Ascending aorta (tissue), 2 donors: ENCODE measurements around the gene CYB5R4. TPM values are rescaled to one million over a fixed set of nuclear protein-coding genes. Genes with fewer than 3 reads are reported as not detected.

Experiments used
- DNase-seq, 2 donors: peaks; one replicate each; pipeline ENCODE4 v3.0.0-alpha.2; 2019; ENCODE audit warnings: low spot score in 2 of 2
- H3K27ac ChIP-seq, 2 donors: fragments of 200-600 bp; sonication (generic); one replicate each; pipeline ENCODE4 v1.5.1; 2016 to 2017; ENCODE audit warnings: mild to moderate bottlenecking in 1 of 2
- H3K27me3 ChIP-seq: fragments of 200-600 bp; sonication (generic); one replicate; pipeline ENCODE4 v1.5.1; 2017
- H3K36me3 ChIP-seq, 2 donors: fragments of 200-600 bp; sonication (generic); one replicate each; pipeline ENCODE4 v1.5.1; 2016
- H3K4me1 ChIP-seq, 2 donors: fragments of 200-600 bp; sonication (generic); one replicate each; pipeline ENCODE4 v1.5.1; 2016 to 2017; ENCODE audit warnings: mild to moderate bottlenecking in 1 of 2
- H3K4me3 ChIP-seq, 2 donors: fragments of 200-600 bp; sonication (generic); one replicate each; pipeline ENCODE4 v1.5.1; 2016 to 2017; ENCODE audit warnings: mild to moderate bottlenecking in 1 of 2
- H3K9me3 ChIP-seq, 2 donors: fragments of 200-600 bp; sonication (generic); one replicate each; pipeline ENCODE4 v1.5.1; 2016
- CTCF ChIP-seq, 3 experiments: fragments of 200-600 bp in 2 of 3; fragments of 450-650 bp in 1 of 3; sonication (generic) in 2 of 3; IDR thresholded peaks; one replicate each; pipeline ENCODE4 v1.5.1; 2016 to 2019; ENCODE audit warnings: antibody characterized with exemption in 3 of 3, mild to moderate bottlenecking in 1 of 3, moderate library complexity in 1 of 3
- intact Hi-C: fragments of 100-400 bp; cut with DNase I; formaldehyde crosslinking; loops from one replicate; pipeline ENCODE4 v1.15.1; 2023
- total RNA-seq: library from RNA; depleted of rRNA; stranded (reverse); fragments of >200 nt; gene quantifications from one replicate; pipeline ENCODE4 v1.1.0, GENCODE V29; 2016

CYB5R4 gene
- total RNA-seq, 1 donor from 2014 or later, result 0.53 TPM

GRCh38 chr6:83976871-83977270, 117.4 kb downstream of the CYB5R4 start:
- peaks cover 0 to 25% of the 10 kb centered on the region in 2 donors for H3K4me1 ChIP-seq
- intact Hi-C loops, result no loop called here
- peaks cover 0 to 6% of the 10 kb centered on the region in 2 donors for H3K9me3 ChIP-seq
- no peaks in the 10 kb centered on the region for H3K36me3 ChIP-seq
- no peak overlapping the region for H3K4me3 ChIP-seq
- no peak for DNase-seq
- no peaks in the 10 kb centered on the region for H3K27me3 ChIP-seq
- H3K27ac ChIP-seq, result peak overlapping the region; percentile 72 to 88
- no peak for TF ChIP-seq CTCF (IDR thresholded peaks at IDR 0.05)

GRCh38 chr6:83978324-83978734, 118.8 kb downstream of the CYB5R4 start:
- peak overlapping the region; percentile 72 to 88 for H3K27ac ChIP-seq
- no peak for DNase-seq
- H3K4me3 ChIP-seq, result peak overlapping the region in 1 of 2 donors; percentile 7
- peaks cover 0 to 6% of the 10 kb centered on the region in 2 donors for H3K9me3 ChIP-seq
- peaks cover 0 to 30% of the 10 kb centered on the region in 2 donors for H3K4me1 ChIP-seq
- H3K27me3 ChIP-seq, result no peaks in the 10 kb centered on the region
- no peaks in the 10 kb centered on the region for H3K36me3 ChIP-seq
- TF ChIP-seq CTCF (IDR thresholded peaks at IDR 0.05), result no peak
- intact Hi-C loops, result no loop called here

- no peaks in the 10 kb centered on the region for H3K36me3 ChIP-seq
- no peaks in the 10 kb centered on the region for H3K27me3 ChIP-seq
- no peak for DNase-seq
- H3K4me1 ChIP-seq, result peaks cover 4 to 31% of the 10 kb centered on the region in 2 donors
- no peak for TF ChIP-seq CTCF (IDR thresholded peaks at IDR 0.05)
- peaks cover 0 to 6% of the 10 kb centered on the region in 2 donors for H3K9me3 ChIP-seq
- H3K4me3 ChIP-seq, result no peak overlapping the region
- H3K27ac ChIP-seq, result peak overlapping the region; percentile 72 to 88
- intact Hi-C loops, result no loop called here
Observed at GRCh38 chr6:83978997-83979396, 119.5 kb downstream of the CYB5R4 start.

GRCh38 chr6:83984411-83984810, 124.9 kb downstream of the CYB5R4 start:
- H3K9me3 ChIP-seq, result peaks cover 0 to 6% of the 10 kb centered on the region in 2 donors
- no peak for TF ChIP-seq CTCF (IDR thresholded peaks at IDR 0.05)
- H3K27ac ChIP-seq, result peak overlapping the region; percentile 84 to 85
- H3K4me1 ChIP-seq, result peaks cover 4 to 29% of the 10 kb centered on the region in 2 donors
- intact Hi-C loops, result loop anchor here (2.0 to 10.0 kb wide), 4 partner anchors 44 to 440 kb away; no protein-coding TSS in a partner anchor
- H3K4me3 ChIP-seq, result no peak overlapping the region
- no peaks in the 10 kb centered on the region for H3K36me3 ChIP-seq
- H3K27me3 ChIP-seq, result no peaks in the 10 kb centered on the region
- no peak for DNase-seq

GRCh38 chr6:83985308-83985713, 125.8 kb downstream of the CYB5R4 start:
- peak in 1 of 3 experiments; percentile 30 for TF ChIP-seq CTCF (IDR thresholded peaks at IDR 0.05)
- Histone ChIP-seq H3K27ac (peak overlapping the region; percentile 84 to 85), H3K27me3 (no peaks in the 10 kb centered on the region), H3K4me3 (no peak overlapping the region), H3K4me1 (peaks cover 4 to 29% of the 10 kb centered on the region in 2 donors), H3K9me3 (peaks cover 0 to 6% of the 10 kb centered on the region in 2 donors), H3K36me3 (no peaks in the 10 kb centered on the region)
- intact Hi-C loops, result loop anchor here (2.0 to 10.0 kb wide), 5 partner anchors 43 to 439 kb away; partner anchors contain the start of gene CEP162
- no peak for DNase-seq
